Frontal cortex (tissue), 4 donors: ENCODE measurements around the gene XYLT1. TPM values are rescaled to one million over a fixed set of nuclear protein-coding genes. Genes with fewer than 3 reads are reported as not detected.

Experiments
- DNase-seq, 2 donors: peaks; one replicate each; pipeline ENCODE4 v3.0.0; 2012; ENCODE audit warnings: low spot score in 2 of 2
- FAIRE-seq: peaks from 2 replicates; lab custom pipeline; 2012; peaks lifted over from hg19 to GRCh38; lab: Jason Lieb, UNC
- total RNA-seq: library from RNA; depleted of rRNA; stranded (reverse); fragments of >200 nt; gene quantifications from one replicate; pipeline ENCODE4 v1.2.3, GENCODE V29; 2014
- donor health status: control.
- donor health status: control.
- donor health status: control.

Gene XYLT1
- total RNA-seq, 1 donor from 2014 or later = 28.9 TPM

DNA sequence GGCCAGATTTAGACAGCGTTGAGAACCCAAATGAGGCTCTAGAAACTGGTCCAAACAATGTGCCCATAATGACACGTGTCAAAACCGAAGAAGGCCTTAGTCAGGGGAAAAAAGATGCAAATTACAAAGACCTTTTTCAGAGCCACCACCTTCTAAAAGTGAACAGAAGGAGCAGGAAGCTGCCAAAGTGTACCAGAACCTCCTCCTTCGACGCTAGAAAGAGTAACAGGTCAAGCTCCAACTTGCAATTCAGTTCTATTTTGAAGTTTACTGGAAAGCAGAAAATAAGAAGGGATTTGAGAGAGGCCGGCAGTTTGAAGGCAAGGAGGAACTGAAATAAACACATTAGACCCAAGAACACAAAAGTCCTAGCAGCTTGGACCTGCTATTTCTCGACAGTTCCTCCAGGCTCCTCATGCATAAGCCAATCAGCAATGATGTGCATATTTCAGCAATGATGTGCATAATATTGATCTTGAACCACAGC lies 61.8 kb downstream of the XYLT1 start:
- FAIRE-seq = no peak
- DNase-seq = no peak

DNA sequence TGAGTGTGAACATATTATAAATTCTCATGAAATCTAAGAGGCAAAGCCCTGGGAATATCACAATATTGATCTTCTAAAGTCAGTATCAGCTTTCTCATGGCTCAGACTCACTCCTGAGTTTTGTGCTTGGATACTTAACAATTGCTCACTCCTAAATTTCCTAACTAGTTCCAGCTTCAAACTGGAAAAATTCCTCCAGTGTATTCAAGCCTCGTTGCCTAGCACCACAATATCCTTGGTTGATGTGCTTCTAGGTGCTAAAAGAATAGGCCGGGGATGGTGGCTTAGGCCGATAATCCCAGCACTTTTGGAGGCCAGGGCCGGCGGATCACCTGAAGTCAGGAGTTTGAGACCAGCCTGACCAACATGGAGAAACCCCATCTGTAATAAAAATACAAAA lies 62.5 kb downstream of the XYLT1 start:
- FAIRE-seq (no peak), DNase-seq (no peak)

DNA sequence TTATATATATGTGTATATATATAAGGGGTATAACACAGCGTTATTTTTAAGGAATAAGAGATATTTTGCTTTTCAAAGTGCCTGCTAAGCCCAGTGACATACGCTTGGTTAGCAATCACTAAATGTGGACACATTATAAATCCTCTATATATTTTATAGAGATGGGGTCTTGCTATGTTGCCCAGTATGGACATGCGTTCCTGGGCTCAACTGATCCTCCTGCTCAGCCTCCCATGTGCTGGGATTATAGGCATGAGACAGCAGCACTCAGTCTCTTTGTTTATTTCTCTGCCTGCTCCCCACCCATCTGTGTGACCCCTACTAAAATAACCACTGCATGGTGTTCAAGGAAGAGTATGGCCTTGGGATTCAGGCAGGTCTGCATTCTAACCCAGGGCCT lies 63.4 kb downstream of the XYLT1 start:
- DNase-seq (no peak), FAIRE-seq (no peak)

DNA sequence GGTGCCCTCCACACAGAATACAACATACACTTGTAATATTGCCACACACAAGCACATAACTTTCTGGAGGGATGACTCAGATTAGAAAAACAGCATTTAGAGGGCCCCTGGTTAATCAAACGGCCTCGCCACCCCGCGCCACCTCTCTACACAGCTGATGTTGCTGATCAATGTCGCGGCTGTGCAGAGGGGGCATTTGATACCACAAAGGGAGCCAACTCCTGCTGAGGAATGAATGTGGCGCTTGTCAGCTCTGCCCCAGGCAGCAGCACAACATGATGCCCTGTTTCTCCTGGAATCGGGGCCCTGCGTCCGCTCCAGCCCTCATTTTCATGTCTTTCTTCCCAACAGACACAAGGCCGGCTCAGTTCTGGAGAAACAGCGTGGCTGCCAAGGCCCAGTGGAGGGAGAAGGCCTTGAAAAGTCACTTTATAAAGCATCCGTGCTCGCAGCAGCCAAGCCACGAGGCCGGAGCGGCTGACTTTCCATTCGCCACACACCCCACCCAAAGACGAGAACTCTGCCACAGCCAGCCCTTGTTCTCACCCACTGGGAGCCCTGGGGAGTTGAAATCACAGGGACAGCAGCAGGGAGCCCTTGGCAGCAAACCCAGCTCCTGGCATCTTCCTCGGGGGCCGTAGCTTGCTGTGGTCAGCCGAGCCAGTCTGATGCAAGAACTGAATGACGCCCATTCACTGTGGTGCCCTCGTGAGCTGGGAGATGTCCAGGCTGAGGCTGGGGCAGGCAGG lies 65.6 kb downstream of the XYLT1 start:
- DNase-seq = peak; percentile 58 to 61
- FAIRE-seq = no peak

DNA sequence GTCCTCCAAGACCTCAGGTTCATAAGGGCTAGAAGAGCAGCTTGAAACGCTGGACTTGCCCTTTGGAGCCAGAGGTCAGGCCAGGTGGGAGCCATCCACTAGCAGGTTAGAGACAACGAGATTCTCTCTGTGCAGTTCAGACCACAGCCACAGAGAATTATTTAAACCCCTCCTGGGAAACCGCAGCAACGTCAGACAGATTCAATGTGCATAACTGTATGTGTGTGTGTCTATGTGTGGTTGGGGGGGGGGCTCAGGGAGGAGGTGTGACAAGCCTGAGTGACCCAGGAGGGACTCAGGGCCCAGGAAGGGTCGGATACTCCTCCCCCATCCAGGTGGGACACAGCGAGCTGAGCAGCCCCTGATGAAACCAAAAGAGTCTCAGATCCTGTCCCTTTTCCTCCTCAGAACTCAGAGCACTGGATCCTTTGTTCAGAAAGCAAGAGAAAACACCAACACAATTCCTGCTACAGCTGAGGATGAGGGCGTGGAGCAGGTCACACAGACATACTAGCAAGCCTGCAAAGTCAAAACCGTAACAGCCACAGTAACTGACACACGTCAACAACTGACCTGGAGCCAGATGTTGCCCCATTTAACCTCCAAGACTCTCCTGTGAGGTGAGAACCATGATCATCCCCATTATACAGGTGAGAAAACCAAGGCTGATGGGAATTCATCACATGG lies 66.8 kb downstream of the XYLT1 start:
- FAIRE-seq (no peak), DNase-seq (no peak)

DNA sequence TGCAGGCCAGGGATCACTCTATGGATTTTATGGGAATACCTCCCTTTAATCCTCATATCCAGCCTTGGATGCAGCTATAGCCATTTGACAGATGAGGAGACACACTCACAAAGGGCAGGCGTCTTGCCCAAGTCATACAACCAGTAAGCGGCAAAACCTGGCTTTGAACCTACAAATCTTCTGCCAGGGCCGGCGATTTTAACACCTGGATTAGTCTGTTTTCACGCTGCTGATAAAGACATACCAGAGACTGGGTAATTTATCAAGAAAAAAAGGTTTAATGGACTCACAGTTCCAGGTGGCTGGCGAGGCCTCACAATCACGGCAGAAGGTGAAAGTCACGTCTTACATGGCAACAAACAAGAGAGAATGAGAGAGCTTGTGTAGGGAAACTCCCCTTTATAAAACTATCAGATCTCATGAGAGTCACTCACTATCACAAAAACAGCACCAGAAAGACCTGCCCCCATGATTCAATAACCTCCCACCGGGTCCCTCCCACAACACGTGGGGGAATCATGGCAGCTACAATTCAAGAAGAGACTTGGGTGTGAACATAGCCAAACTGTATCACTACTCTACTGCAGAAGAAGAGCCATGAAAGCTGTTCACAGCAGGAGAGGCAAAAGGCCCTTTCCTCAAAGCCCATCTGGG lies 67.5 kb downstream of the XYLT1 start:
- no peak for FAIRE-seq
- DNase-seq = no peak

DNA sequence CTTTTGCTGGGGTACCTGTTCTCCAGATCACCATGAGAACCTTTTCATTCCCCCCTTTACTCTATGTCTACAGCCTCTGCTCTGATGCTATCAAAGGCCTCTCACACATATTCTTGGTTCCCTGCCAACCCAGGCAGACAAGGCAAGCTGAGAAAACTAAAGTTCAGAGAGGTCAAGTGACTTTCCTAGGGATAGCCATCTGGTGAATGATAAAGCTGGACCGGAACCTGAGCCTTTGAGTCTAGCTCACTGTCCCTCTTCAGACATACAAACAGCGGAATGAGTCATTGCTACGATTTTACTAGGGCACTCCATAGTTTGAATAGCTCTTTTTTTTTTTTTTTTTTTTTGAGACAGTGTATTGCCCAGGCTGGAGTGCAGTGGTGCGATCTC lies 73.3 kb downstream of the XYLT1 start:
- FAIRE-seq (no peak), DNase-seq (peak in 1 of 2 donors; percentile 49)

DNA sequence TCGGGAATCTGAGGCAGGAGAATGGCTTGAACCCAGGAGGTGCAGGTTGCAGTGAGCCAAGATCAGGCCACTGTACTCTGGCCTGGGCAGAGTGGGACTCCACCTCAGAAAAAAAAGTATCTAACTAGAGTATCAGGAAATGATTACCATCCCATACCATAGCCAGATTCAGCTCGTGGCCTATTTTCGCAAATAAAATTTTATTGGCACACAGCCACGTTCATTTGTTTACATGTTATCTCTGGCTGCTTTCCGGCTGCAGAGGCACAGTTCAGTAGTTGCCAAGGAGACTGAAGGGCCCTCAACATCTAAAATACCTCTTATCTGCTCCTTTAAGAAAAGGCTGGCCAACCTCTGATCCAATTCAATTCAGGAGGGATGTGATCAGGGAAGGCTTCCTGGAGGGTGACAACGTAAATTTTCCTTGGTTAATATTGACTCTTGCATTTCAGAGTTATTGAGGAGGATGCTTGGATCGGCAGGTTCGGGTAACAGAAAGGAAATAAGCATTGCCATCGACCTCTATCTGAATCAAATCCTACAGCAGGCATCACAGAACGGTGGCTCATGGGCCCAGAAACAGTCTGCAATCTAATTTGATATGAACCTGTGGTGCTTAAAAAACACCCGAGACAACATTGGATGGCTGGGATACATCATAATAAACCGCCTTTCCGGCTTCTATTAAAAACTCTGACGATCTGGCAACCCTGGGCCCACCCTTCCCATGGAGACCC lies 73.8 kb downstream of the XYLT1 start:
- no peak for DNase-seq
- no peak for FAIRE-seq

DNA sequence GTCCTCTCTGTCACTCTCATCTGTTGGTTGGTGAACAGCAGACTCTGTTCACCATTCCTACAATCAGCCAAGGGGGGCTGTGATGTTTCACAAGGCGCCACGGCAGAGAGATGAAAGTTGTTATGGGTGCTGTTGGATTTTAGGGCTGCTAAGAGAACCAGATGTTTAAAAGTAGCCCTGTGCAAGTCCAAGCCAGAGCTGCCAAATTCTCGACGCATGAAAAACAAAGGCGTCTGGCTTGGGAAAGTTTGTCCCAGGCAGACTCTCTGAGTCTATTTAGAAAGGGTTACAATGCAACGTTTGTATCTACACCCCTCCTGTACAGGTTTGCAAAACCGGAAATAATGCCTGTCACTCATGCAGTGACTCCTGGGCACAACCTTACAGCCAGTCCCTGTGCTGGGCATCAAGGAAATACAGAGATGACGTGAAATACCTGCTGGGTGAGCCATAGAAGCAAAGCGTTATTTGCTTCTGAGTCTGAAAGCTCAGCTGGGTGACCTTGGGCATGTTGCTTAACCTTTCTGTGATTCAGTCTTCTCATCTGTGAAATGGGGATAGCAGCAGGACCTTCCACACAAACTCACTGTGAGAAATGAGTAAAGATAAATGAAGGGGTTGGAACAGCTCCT lies 74.8 kb downstream of the XYLT1 start:
- FAIRE-seq (no peak), DNase-seq (no peak)

DNA sequence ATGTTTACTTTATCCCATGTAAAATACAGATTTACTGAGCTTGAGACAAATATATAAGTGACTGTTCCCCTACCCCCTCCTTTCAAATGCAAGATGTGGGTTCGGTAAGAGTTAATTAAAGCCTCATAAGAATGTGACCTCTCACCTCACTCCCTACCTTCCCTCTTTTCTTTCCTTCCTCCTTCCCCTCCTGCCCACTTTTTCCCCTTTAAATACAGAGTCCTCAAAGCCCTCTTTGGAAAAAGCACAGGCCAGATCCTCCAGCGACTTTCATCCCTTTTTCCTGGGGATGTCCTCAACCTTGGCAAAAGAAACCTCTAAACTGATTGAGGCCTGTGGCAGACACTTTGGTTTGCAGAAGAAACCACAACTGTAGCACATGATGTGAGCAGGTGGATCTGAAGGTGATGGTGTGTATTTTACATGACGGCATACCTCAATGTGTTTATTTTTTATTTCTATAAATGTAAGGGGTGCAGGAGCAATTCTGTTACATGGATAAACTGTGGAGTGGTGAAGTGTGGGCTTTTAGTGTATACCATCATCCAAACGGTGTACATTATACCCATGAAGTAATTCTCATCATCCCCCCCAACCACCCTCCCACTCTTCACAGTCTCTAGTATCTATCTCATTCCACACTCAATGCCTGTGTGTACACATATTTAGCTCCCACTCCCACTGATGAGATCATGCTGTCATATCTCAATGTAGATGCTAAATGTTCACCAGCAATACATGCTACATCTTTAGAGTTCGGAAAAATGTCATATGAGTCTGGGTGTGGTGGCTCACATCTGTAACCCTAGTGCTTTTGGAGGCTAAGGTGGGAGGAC lies 77.7 kb downstream of the XYLT1 start:
- FAIRE-seq (no peak), DNase-seq (no peak)

DNA sequence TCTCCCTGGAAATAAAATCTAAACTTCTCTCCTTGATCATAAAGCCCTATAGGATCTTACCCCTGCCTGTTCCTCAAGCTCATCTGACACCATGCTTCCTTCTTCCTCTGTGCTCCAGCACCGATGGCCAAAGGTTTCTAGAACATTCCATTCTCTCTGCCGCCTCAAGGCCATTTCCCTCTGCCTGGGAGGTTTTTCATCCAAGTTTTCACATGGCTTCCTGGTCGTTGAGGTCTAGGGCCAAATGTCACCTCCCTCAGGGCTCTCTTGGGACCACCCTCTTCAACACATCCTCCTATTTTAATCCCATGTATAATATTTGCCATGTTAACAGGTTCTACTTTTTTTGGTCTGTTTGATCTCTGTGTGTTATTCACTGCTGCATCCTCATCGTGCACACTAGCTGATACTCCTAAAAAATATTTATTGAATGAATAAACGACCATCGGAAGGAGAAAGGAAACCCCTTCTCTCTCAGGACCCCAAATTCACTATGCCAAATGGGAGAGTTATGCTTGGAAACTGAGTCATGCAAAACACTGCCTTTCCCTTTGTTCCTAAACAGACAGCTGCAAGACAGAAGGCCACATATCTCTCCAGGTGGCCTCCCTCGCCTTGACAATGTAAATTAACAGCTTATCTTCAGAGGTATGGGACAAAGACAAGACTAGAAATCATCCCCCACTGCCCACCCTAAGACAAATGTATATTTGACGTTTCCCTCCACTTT lies 78.5 kb downstream of the XYLT1 start:
- DNase-seq (no peak), FAIRE-seq (no peak)

DNA sequence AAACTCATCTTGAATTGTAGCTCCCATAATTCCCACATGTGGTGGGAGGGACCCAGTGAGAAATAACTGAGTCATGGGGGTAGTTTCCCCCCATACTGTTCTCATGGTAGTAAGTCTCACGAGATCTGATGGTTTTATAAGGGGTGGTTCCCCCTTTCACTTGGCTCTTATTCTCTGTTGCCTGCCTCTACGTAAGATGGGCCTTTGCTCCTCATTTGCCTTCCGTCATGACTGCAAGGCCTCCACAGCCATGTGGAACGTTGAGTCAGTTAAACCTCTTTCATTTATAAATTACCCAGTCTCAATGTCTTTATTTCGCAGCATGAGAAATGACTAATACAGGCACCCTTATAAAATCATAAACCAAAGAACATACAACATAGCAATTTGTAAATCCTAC lies 79.0 kb downstream of the XYLT1 start:
- DNase-seq (no peak), FAIRE-seq (no peak)

DNA sequence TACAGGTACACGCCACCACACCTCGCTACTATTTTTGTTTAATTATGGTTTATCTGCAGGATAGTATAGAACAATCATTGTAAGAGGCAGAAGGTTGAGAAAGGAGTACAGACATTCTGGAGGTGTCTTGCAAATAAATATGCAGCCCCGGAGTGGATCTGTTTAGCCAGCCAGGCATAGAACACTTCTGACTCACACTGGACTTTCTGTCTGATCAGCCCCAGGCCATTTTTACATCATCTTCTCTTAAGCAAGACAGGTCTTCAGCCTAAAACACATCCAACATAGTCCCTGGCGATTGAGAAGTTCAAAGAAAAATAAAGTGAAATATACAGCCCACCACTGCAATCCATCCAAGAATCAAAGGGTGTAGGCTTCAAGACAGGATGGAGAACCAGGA lies 81.4 kb downstream of the XYLT1 start:
- DNase-seq (no peak), FAIRE-seq (no peak)

DNA sequence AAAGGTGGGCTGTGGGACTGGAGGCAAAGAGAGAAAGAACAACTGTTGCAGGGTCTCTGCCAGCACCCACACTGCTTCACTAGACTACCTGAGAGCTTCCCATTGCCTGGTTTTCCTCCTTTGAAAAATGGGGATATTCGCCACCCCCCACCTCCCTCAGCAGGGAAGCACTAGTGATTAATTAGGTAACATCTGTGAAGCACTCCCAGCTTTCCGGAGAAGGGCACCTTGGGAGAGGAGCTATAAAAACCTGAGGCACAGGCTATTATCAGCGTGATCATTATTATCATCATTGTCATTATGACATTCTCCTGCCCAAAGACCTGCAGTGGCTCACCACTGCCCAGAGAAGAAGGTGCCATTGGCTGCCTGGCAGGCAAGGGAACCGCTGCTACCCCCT lies 83.5 kb downstream of the XYLT1 start:
- FAIRE-seq (no peak), DNase-seq (no peak)

DNA sequence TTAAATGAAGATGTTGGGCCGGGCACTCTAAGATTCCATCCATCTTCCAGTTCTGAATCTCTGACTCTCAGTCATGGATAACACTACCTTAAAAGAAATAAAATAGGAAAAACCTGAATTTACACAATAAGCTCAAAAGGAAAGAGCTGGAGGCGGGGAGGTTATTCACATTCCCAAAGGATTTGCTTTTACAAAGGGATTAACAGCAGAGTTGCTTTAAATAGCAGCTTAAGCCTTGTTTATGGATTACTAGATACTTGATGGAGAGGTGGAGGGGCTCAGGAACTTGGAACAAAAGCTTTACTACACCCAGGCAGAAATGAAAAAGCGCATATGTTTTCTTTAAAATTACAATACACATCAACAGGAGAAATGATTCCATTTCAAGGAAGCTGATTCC lies 84.5 kb downstream of the XYLT1 start:
- DNase-seq (no peak), FAIRE-seq (no peak)

DNA sequence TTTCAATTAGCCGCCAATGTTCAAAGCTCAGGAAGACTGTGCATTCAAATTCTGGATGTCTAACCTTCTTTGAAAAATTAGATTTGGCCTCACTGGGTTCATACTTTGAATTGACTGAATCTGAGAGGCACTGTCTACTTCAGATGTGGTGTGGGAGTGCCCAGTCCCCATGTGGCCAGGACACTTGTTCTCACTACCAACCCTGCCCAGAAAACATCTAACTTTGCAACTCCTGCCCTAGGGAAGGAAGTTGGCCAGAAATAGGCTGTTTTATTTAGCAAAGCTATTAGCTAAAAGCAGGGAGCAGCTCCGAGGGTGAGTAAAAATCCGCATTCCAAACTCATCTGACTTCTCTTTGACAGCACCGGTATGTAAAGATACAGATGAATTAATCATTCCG lies 86.3 kb downstream of the XYLT1 start:
- DNase-seq (no peak), FAIRE-seq (no peak)

DNA sequence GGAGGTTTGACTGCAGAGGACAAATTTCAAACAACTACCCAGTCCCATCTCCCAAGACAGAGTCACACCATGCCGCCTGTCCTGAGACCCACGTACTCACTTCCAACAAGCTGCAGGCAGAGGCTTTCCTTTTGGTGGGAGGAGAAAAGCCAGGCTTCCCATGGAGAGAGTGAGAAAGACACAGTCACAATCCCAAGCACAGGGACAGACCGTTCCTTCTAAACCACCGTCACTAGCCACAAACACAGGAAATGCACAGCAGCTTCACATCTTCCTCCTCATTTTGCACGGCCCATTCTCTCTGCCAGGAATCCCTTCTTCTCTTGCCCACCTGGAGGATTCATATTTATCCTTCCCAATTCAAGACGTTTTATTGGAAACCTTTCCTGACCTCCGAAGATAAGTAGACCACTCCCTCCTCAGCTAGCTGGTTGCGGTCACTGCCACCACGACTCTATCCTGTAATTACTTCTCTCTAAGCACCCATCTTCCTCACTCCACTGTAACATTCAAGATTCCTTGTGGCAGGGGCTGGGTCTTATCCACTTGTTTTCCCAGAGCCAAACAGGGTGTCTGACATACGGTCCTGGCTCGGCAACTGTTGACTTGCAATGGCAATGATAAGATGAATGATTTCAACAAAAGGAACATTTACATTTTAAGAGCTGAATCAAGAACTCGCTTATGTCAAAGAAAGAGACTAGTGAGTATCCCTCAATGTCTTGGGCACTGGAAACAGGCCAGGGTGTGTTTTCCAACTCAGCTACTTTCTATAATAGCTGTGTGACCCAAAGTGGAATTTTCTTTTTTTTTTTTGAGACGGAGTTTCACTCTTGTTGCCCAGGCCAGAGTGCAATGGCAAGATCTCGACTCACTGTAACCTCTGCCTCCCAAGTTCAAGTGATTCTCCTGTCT lies 87.6 kb downstream of the XYLT1 start:
- no peak for DNase-seq
- FAIRE-seq = no peak
